PFSK-1 (cell line): ENCODE data around the gene PRSS56.

Experiments used
- POLR2AphosphoS5 ChIP-seq: IDR thresholded peaks from 2 replicates; pipeline ENCODE4 v1.6.1; 2012; ENCODE audit warnings: low read depth, mild to moderate bottlenecking, control low read depth, low read length, moderate library complexity
- TAF1 ChIP-seq: IDR thresholded peaks from 2 replicates; pipeline ENCODE4 v1.6.1; 2012; ENCODE audit warnings: low read length, control low read depth, borderline replicate concordance; ENCODE audit not compliant: insufficient read depth
- TF ChIP-seq, protein P1 (sequence below), 2 experiments: IDR thresholded peaks; 2 replicates each; pipeline versions ENCODE4 v1.6.1 to v1.8.0; 2011 to 2012; ENCODE audit warnings: low read depth in 2 of 2, low read length in 2 of 2, control low read depth in 1 of 2, inconsistent platforms in 1 of 2, mild to moderate bottlenecking in 1 of 2, moderate library complexity in 1 of 2; ENCODE audit not compliant: insufficient read depth in 1 of 2

DNA sequence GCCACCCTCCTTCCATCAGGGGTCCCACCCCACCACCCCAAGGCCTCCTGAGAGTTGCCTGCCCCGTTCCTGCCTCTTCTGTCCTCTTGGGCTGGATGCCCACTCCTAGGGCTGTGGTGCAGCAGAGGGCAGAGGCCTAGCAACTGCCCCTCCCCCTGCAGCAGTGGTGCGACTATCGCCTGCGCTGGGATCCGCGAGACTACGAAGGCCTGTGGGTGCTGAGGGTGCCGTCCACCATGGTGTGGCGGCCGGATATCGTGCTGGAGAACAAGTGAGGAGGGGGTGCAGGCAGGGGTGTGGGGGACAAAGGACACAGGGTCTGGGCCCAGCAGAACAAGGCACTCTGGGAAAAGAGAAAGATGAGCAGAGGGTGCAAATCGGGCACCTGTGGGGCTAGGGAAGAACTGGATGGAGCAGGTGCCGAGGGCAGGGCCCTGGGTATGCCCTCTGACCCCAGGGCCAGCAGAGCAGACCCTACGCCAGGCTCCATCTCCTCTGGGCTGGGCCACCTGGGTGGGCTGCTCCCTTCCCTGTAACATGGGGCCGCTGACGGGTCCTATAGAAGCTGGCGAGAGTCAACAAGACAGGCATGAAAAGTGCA lies 20.4 kb downstream of the PRSS56 start:
- TF ChIP-seq TAF1 (no peak), POLR2AphosphoS5 (no peak)
- TF ChIP-seq, protein P1, sequence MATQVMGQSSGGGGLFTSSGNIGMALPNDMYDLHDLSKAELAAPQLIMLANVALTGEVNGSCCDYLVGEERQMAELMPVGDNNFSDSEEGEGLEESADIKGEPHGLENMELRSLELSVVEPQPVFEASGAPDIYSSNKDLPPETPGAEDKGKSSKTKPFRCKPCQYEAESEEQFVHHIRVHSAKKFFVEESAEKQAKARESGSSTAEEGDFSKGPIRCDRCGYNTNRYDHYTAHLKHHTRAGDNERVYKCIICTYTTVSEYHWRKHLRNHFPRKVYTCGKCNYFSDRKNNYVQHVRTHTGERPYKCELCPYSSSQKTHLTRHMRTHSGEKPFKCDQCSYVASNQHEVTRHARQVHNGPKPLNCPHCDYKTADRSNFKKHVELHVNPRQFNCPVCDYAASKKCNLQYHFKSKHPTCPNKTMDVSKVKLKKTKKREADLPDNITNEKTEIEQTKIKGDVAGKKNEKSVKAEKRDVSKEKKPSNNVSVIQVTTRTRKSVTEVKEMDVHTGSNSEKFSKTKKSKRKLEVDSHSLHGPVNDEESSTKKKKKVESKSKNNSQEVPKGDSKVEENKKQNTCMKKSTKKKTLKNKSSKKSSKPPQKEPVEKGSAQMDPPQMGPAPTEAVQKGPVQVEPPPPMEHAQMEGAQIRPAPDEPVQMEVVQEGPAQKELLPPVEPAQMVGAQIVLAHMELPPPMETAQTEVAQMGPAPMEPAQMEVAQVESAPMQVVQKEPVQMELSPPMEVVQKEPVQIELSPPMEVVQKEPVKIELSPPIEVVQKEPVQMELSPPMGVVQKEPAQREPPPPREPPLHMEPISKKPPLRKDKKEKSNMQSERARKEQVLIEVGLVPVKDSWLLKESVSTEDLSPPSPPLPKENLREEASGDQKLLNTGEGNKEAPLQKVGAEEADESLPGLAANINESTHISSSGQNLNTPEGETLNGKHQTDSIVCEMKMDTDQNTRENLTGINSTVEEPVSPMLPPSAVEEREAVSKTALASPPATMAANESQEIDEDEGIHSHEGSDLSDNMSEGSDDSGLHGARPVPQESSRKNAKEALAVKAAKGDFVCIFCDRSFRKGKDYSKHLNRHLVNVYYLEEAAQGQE (IDR thresholded peaks at IDR 0.05; ENCODE audit: insufficient read depth in 1 of 2, low read depth in 2 of 2, low read length in 2 of 2), result no peak
